22Rv1 (cell line): ENCODE measurements around the gene SAMD13.

Experiments used
- ZFX ChIP-seq: fragments of 450-650 bp; IDR thresholded peaks from 2 replicates; pipeline ENCODE4 v1.6.1; 2017; ENCODE audit warnings: antibody characterized with exemption, borderline replicate concordance
- TF ChIP-seq, protein P1 (sequence below): fragments of 450-650 bp; IDR thresholded peaks from 2 replicates; pipeline ENCODE4 v1.5.1; 2017; ENCODE audit warnings: mild to moderate bottlenecking

DNA sequence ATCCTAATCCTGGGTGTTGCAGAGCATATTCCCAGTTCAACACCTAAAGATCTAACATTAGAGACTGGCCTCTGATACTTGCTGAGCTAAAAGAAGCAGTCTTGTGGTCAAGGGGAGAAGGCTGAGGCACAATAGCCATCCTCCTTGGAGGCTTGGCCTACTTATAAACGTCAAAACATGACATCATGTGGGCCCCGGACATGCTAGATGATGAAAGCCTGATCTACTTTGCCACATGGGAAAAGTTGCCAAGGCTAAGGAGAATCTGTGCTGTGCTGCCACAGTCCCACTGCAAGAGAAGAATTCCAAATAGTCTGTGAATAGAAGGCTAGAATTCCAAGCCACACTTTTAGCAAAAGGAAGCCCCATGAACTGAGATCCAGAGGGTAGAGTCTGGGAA, 43.9 kb upstream of the SAMD13 start:
- TF ChIP-seq, protein P1, sequence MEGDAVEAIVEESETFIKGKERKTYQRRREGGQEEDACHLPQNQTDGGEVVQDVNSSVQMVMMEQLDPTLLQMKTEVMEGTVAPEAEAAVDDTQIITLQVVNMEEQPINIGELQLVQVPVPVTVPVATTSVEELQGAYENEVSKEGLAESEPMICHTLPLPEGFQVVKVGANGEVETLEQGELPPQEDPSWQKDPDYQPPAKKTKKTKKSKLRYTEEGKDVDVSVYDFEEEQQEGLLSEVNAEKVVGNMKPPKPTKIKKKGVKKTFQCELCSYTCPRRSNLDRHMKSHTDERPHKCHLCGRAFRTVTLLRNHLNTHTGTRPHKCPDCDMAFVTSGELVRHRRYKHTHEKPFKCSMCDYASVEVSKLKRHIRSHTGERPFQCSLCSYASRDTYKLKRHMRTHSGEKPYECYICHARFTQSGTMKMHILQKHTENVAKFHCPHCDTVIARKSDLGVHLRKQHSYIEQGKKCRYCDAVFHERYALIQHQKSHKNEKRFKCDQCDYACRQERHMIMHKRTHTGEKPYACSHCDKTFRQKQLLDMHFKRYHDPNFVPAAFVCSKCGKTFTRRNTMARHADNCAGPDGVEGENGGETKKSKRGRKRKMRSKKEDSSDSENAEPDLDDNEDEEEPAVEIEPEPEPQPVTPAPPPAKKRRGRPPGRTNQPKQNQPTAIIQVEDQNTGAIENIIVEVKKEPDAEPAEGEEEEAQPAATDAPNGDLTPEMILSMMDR: no peak
- TF ChIP-seq ZFX: no peak
